ENCODE measurements around the gene ROR2.

The ROR2 gene

DNA sequence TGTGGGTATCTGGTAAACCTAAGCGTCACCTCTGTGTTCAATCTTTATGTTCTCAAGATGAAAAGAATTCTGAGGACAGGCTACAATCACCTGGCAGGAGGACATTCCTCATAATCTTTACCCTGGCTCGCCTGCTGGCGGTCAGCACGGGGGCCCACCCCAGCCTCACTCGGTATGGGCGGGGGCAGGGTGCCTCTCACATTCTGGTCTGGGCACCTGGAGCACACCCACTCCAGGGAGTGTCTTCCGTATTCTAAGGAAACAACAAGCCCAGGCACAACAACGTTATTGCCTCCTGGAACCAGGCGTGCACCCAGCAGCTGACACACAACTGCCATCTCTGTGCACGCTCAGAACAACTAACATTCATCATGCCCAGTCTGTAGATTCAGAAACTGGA is 179.8 kb downstream of the ROR2 start:
- DNase-seq (ENCODE audit: extremely low read depth, low read depth): no peak
- H3K4me3 ChIP-seq (replicated peaks; ENCODE audit: low read depth, low read length): no peak overlapping the region
- TF ChIP-seq CTCF (IDR thresholded peaks at IDR 0.05; ENCODE audit: low read depth, low read length, missing control alignments): no peak

DNA sequence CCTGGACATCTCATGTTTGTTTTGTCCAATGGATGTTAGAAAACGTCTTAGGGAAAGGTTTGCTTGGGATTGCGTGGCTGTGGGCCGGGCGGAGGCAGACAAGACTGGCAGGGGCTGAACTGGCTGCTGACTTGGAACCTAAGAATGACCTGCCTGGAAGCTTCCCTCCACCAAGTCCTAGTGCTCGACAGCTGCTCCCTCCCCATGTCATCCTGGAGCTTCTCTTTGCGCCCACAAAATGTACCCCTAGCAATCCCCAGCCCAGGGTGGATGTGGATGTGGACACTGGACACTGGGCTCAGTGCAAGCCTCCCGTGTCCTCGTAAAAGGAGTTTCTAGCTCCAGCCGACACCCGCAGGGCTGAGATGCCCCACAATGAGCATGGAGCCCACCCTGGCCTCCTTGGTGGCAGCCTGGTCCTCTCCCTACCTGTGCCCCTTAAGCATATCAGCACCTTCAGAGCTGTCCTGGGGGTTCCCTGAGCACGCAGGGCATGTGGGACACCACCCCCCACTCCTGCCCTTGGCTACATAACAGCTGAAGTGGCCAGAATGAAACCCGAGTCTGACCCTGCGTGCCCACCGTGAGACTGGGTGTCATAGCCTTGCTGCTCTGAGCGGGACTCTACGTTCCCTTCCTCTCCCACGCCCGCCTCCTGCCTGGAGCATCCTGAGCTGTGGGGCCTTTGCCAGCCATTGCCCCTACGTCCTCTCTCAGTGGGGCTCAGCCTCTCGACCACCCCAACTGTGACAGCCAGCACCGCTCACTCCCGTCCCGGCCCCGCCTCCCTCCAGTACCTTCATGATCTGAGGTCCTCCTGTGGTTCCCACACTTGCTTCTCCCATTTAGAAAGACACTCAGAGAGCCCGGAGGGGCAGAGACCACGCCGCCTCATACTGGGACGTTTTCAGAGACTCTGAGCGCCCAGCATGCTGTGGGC is 180.8 kb downstream of the ROR2 start:
- DNase-seq (ENCODE audit: extremely low read depth, low read depth): no peak
- H3K4me3 ChIP-seq (replicated peaks; ENCODE audit: low read depth, low read length): no peak overlapping the region
- no peak for TF ChIP-seq CTCF (IDR thresholded peaks at IDR 0.05; ENCODE audit: low read depth, low read length, missing control alignments)

DNA sequence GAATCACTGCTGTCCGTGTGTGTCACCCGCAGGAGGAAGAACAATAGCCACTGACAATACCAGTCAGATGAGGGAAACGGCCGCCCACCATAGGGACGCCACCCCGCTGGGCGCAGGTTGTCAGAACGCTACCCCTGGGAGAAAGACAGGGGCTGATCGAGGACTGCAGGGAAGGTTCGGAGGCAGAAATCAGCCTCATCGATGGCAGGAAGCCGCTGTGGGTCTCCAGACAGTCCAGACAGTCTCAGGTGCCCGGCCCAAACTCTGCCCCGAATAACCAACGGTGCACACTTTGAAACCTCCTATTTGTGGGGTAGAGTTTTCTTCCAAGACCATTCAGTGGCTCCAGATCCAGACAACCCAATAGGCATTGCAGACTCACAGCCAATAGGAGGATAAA is 181.5 kb downstream of the ROR2 start:
- no peak for TF ChIP-seq CTCF (IDR thresholded peaks at IDR 0.05; ENCODE audit: low read depth, low read length, missing control alignments)
- no peak for DNase-seq (ENCODE audit: extremely low read depth, low read depth)
- no peak overlapping the region for H3K4me3 ChIP-seq (replicated peaks; ENCODE audit: low read depth, low read length)

GRCh38 chr9:91766315-91767069 is 183.5 kb downstream of the ROR2 start:
- TF ChIP-seq CTCF (IDR thresholded peaks at IDR 0.05; ENCODE audit: low read depth, low read length, missing control alignments): no peak
- DNase-seq (ENCODE audit: extremely low read depth, low read depth): no peak
- H3K4me3 ChIP-seq (replicated peaks; ENCODE audit: low read depth, low read length): no peak overlapping the region

DNA sequence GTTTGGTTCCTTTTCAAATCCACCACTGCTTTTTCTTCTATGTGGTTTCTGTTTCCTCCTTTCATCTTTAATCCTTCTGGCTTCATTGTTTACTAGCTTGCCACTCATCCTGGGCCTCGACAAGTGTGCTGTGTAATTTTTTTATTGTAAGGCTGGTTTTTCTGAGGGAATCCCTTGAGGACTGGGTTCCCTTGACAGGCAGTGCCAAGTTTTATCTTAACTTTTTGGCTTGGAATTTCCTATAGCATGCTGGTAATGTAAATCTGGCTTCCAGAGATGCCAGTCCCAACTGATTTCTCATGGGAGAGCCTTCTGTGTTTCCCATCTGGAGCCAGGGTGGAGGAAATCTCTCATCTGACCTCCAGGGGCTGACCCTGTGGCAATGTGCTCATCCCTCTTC is 184.7 kb downstream of the ROR2 start:
- no peak for DNase-seq (ENCODE audit: extremely low read depth, low read depth)
- H3K4me3 ChIP-seq (replicated peaks; ENCODE audit: low read depth, low read length): no peak overlapping the region
- no peak for TF ChIP-seq CTCF (IDR thresholded peaks at IDR 0.05; ENCODE audit: low read depth, low read length, missing control alignments)

DNA sequence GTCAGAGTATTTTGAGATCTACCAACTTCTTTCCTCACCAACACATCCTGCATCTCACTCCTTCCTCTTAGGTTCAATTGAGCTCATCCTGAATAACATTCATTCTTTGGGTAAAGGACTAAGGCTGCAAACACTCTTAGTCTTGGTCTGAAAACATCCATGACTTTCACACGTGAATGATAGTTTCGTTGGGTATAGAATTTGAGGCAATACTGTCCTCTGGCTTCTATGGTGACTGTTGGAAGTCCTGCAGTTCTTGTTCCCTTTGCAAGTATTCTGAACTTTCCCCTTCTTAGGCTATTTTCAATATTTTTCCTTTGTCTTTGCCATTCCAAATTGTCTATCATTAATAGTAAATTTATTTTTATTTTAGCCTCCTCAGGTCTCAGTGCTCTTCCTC is 185.4 kb downstream of the ROR2 start:
- no peak for TF ChIP-seq CTCF (IDR thresholded peaks at IDR 0.05; ENCODE audit: low read depth, low read length, missing control alignments)
- no peak overlapping the region for H3K4me3 ChIP-seq (replicated peaks; ENCODE audit: low read depth, low read length)
- DNase-seq (ENCODE audit: extremely low read depth, low read depth): no peak

Data from HFF-Myc (cell line).